ENCODE results near the gene ROR2. TPM values are rescaled to one million over a fixed set of nuclear protein-coding genes. Genes with fewer than 3 reads are reported as not detected.

The ROR2 gene
- total and polyA plus RNA-seq, 4 experiments from 2014 or later = 0.17 to 0.31 (median 0.29) TPM; not detected in 1

GRCh38 chr9:91647371-91647770, 302.7 kb downstream of the ROR2 start:
- no peaks in the 10 kb centered on the region for H3K36me3 Mint-ChIP-seq
- CTCF ChIA-PET (ENCODE audit: partially characterized antibody) = no interaction called here
- peaks cover 0 to 2% (median 0%) of the 10 kb centered on the region in 8 donors for H3K9me3 Mint-ChIP-seq

GRCh38 chr9:91646702-91647101, 303.3 kb downstream of the ROR2 start:
- Histone ChIP-seq H3K36me3 (ENCODE audit: insufficient read depth, low read length) (no peaks in the 10 kb centered on the region), H3K4me3 (ENCODE audit: low read length in 2 of 2) (no peak overlapping the region), H3K9me3 (ENCODE audit: control insufficient read depth in 1 of 2, low read length in 2 of 2) (no peaks in the 10 kb centered on the region), H3K27ac (ENCODE audit: low read depth, low read length) (no peak overlapping the region), H3K4me1 (ENCODE audit: insufficient read depth, low read length) (no peaks in the 10 kb centered on the region), H3K27me3 (ENCODE audit: insufficient read depth, low read length) (no peaks in the 10 kb centered on the region)
- ChIA-PET POLR2A (ENCODE audit: partially characterized antibody) (no interaction called here), CTCF (ENCODE audit: partially characterized antibody) (no interaction called here)
- no peaks in the 10 kb centered on the region for H3K36me3 Mint-ChIP-seq
- H3K4me1 Mint-ChIP-seq = no peaks in the 10 kb centered on the region
- no peak overlapping the region for H3K27ac Mint-ChIP-seq
- H3K4me3 Mint-ChIP-seq = no peak overlapping the region
- H3K9me3 Mint-ChIP-seq = peaks cover 0 to 2% (median 0%) of the 10 kb centered on the region in 8 donors
- H3K27me3 Mint-ChIP-seq = peaks cover 6 to 8% of the 10 kb centered on the region in 2 donors
- intact Hi-C loops (cut with micrococcal nuclease) = no loop called here
- DNase-seq = no peak

More at GRCh38 chr9:91647371-91647770, 302.7 kb downstream of the ROR2 start:
- no peaks in the 10 kb centered on the region for H3K9me3 ChIP-seq (ENCODE audit: control insufficient read depth in 1 of 2, low read length in 2 of 2)
- no peaks in the 10 kb centered on the region for H3K27me3 ChIP-seq (ENCODE audit: insufficient read depth, low read length)
- no peaks in the 10 kb centered on the region for H3K4me1 Mint-ChIP-seq
- no peak overlapping the region for H3K4me3 Mint-ChIP-seq
- POLR2A ChIA-PET (ENCODE audit: partially characterized antibody) = no interaction called here
- H3K4me3 ChIP-seq (ENCODE audit: low read length in 2 of 2) = no peak overlapping the region
- DNase-seq = no peak
- H3K27ac Mint-ChIP-seq = no peak overlapping the region
- intact Hi-C loops (cut with micrococcal nuclease) = no loop called here
- H3K27ac ChIP-seq (ENCODE audit: low read depth, low read length) = no peak overlapping the region
- no peaks in the 10 kb centered on the region for H3K36me3 ChIP-seq (ENCODE audit: insufficient read depth, low read length)
- no peaks in the 10 kb centered on the region for H3K4me1 ChIP-seq (ENCODE audit: insufficient read depth, low read length)
- peaks cover 6% of the 10 kb centered on the region in 2 donors for H3K27me3 Mint-ChIP-seq

- intact Hi-C loops (cut with micrococcal nuclease) = no loop called here
- H3K36me3 Mint-ChIP-seq = peaks cover 0 to 5% of the 10 kb centered on the region in 2 donors
These were observed 305.6 kb downstream of the ROR2 start for GRCh38 chr9:91644433-91644832.

GRCh38 chr9:91643481-91644077, 306.4 kb downstream of the ROR2 start:
- Mint-ChIP-seq H3K9me3 (peaks cover 0 to 22% (median 10%) of the 10 kb centered on the region in 8 donors), H3K4me3 (no peak overlapping the region), H3K27ac (no peak overlapping the region), H3K4me1 (no peaks in the 10 kb centered on the region), H3K27me3 (peaks cover 6% of the 10 kb centered on the region in 2 donors), H3K36me3 (peaks cover 0 to 5% of the 10 kb centered on the region in 2 donors)
- Histone ChIP-seq H3K4me1 (ENCODE audit: insufficient read depth, low read length) (no peaks in the 10 kb centered on the region), H3K27me3 (ENCODE audit: insufficient read depth, low read length) (no peaks in the 10 kb centered on the region), H3K4me3 (ENCODE audit: low read length in 2 of 2) (no peak overlapping the region), H3K27ac (ENCODE audit: low read depth, low read length) (no peak overlapping the region), H3K9me3 (ENCODE audit: control insufficient read depth in 1 of 2, low read length in 2 of 2) (no peaks in the 10 kb centered on the region), H3K36me3 (ENCODE audit: insufficient read depth, low read length) (no peaks in the 10 kb centered on the region)
- DNase-seq = no peak
- ChIA-PET CTCF (ENCODE audit: partially characterized antibody) (no interaction called here), POLR2A (ENCODE audit: partially characterized antibody) (no interaction called here)
- intact Hi-C loops (cut with micrococcal nuclease) = no loop called here

More at GRCh38 chr9:91644433-91644832, 305.6 kb downstream of the ROR2 start:
- H3K4me1 Mint-ChIP-seq = no peaks in the 10 kb centered on the region
- peaks cover 6 to 8% of the 10 kb centered on the region in 2 donors for H3K27me3 Mint-ChIP-seq
- ChIA-PET POLR2A (ENCODE audit: partially characterized antibody) (no interaction called here), CTCF (ENCODE audit: partially characterized antibody) (no interaction called here)
- Histone ChIP-seq H3K36me3 (ENCODE audit: insufficient read depth, low read length) (no peaks in the 10 kb centered on the region), H3K4me3 (ENCODE audit: low read length in 2 of 2) (no peak overlapping the region), H3K4me1 (ENCODE audit: insufficient read depth, low read length) (no peaks in the 10 kb centered on the region), H3K27me3 (ENCODE audit: insufficient read depth, low read length) (no peaks in the 10 kb centered on the region), H3K27ac (ENCODE audit: low read depth, low read length) (no peak overlapping the region), H3K9me3 (ENCODE audit: control insufficient read depth in 1 of 2, low read length in 2 of 2) (no peaks in the 10 kb centered on the region)
- H3K4me3 Mint-ChIP-seq = no peak overlapping the region
- H3K27ac Mint-ChIP-seq = no peak overlapping the region
- peaks cover 0 to 21% (median 10%) of the 10 kb centered on the region in 8 donors for H3K9me3 Mint-ChIP-seq
- no peak for DNase-seq

GRCh38 chr9:91642771-91643170, 307.3 kb downstream of the ROR2 start:
- intact Hi-C loops (cut with micrococcal nuclease) = no loop called here

GRCh38 chr9:91640428-91640827, 309.6 kb downstream of the ROR2 start:
- H3K27ac ChIP-seq (ENCODE audit: low read depth, low read length) = no peak overlapping the region
- no peaks in the 10 kb centered on the region for H3K4me1 Mint-ChIP-seq
- H3K4me3 ChIP-seq (ENCODE audit: low read length in 2 of 2) = no peak overlapping the region
- H3K4me1 ChIP-seq (ENCODE audit: insufficient read depth, low read length) = no peaks in the 10 kb centered on the region
- POLR2A ChIA-PET (ENCODE audit: partially characterized antibody) = no interaction called here
- peaks cover 4% of the 10 kb centered on the region for H3K27me3 ChIP-seq (ENCODE audit: insufficient read depth, low read length)
- H3K36me3 Mint-ChIP-seq = peaks cover 0 to 5% of the 10 kb centered on the region in 2 donors
- H3K9me3 ChIP-seq (ENCODE audit: control insufficient read depth in 1 of 2, low read length in 2 of 2) = no peaks in the 10 kb centered on the region
- H3K9me3 Mint-ChIP-seq = peaks cover 2 to 22% (median 10%) of the 10 kb centered on the region in 8 donors
- H3K27ac Mint-ChIP-seq = no peak overlapping the region
- intact Hi-C loops (cut with micrococcal nuclease) = no loop called here
- H3K4me3 Mint-ChIP-seq = no peak overlapping the region
- no peaks in the 10 kb centered on the region for H3K36me3 ChIP-seq (ENCODE audit: insufficient read depth, low read length)
- H3K27me3 Mint-ChIP-seq = peaks cover 6 to 8% of the 10 kb centered on the region in 2 donors
- DNase-seq = no peak
- CTCF ChIA-PET (ENCODE audit: partially characterized antibody) = no interaction called here

More at GRCh38 chr9:91642771-91643170, 307.3 kb downstream of the ROR2 start:
- Mint-ChIP-seq H3K27me3 (peaks cover 6 to 8% of the 10 kb centered on the region in 2 donors), H3K27ac (no peak overlapping the region), H3K4me1 (no peaks in the 10 kb centered on the region), H3K4me3 (no peak overlapping the region), H3K9me3 (peaks cover 1 to 22% (median 10%) of the 10 kb centered on the region in 8 donors), H3K36me3 (peaks cover 0 to 5% of the 10 kb centered on the region in 2 donors)
- Histone ChIP-seq H3K9me3 (ENCODE audit: control insufficient read depth in 1 of 2, low read length in 2 of 2) (no peaks in the 10 kb centered on the region), H3K27me3 (ENCODE audit: insufficient read depth, low read length) (no peaks in the 10 kb centered on the region), H3K36me3 (ENCODE audit: insufficient read depth, low read length) (no peaks in the 10 kb centered on the region), H3K4me3 (ENCODE audit: low read length in 2 of 2) (no peak overlapping the region), H3K4me1 (ENCODE audit: insufficient read depth, low read length) (no peaks in the 10 kb centered on the region), H3K27ac (ENCODE audit: low read depth, low read length) (no peak overlapping the region)
- ChIA-PET POLR2A (ENCODE audit: partially characterized antibody) (no interaction called here), CTCF (ENCODE audit: partially characterized antibody) (no interaction called here)
- no peak for DNase-seq

GRCh38 chr9:91639054-91639453, 311.0 kb downstream of the ROR2 start:
- Mint-ChIP-seq H3K27me3 (peaks cover 7 to 9% of the 10 kb centered on the region in 2 donors), H3K36me3 (peaks cover 0 to 5% of the 10 kb centered on the region in 2 donors), H3K27ac (no peak overlapping the region), H3K9me3 (peaks cover 2 to 28% (median 10%) of the 10 kb centered on the region in 8 donors), H3K4me1 (no peaks in the 10 kb centered on the region), H3K4me3 (no peak overlapping the region)
- H3K36me3 ChIP-seq (ENCODE audit: insufficient read depth, low read length) = no peaks in the 10 kb centered on the region
- no peaks in the 10 kb centered on the region for H3K4me1 ChIP-seq (ENCODE audit: insufficient read depth, low read length)
- no peaks in the 10 kb centered on the region for H3K9me3 ChIP-seq (ENCODE audit: control insufficient read depth in 1 of 2, low read length in 2 of 2)
- H3K4me3 ChIP-seq (ENCODE audit: low read length in 2 of 2) = no peak overlapping the region
- peaks cover 4% of the 10 kb centered on the region for H3K27me3 ChIP-seq (ENCODE audit: insufficient read depth, low read length)
- ChIA-PET POLR2A (ENCODE audit: partially characterized antibody) (no interaction called here), CTCF (ENCODE audit: partially characterized antibody) (no interaction called here)
- DNase-seq = no peak
- intact Hi-C loops (cut with micrococcal nuclease) = no loop called here
- H3K27ac ChIP-seq (ENCODE audit: low read depth, low read length) = no peak overlapping the region
